Spleen (tissue), 11 donors: ENCODE data around the gene BAZ1A. TPM values are rescaled to one million over a fixed set of nuclear protein-coding genes. Genes with fewer than 3 reads are reported as not detected.

Source experiments
- DNase-seq: peaks from one replicate; pipeline ENCODE4 v3.0.0-alpha.2; 2020
- H3K27ac ChIP-seq, 8 donors: fragments of 200-600 bp; sonication (generic) in 7 of 8; 1 replicate in 4 of 8; 2 replicates in 4 of 8; pipeline versions ENCODE4 v1.5.0 to v1.8.0; 2016 to 2021; ENCODE audit warnings: inconsistent platforms in 4 of 8, mild to moderate bottlenecking in 4 of 8, moderate library complexity in 1 of 8
- H3K27me3 ChIP-seq, 7 donors: fragments of 200-600 bp; sonication (generic) in 6 of 7; replicated peaks in 1 of 7; 1 replicate in 4 of 7; 2 replicates in 3 of 7; pipeline versions ENCODE4 v1.5.0 to v1.8.0; 2016 to 2021; ENCODE audit warnings: inconsistent platforms in 3 of 7, mild to moderate bottlenecking in 1 of 7
- H3K36me3 ChIP-seq, 6 donors: fragments of 200-600 bp; sonication (generic) in 5 of 6; 1 replicate in 4 of 6; 2 replicates in 2 of 6; pipeline versions ENCODE4 v1.5.0 to v1.8.0; 2016 to 2021; ENCODE audit warnings: inconsistent platforms in 2 of 6
- H3K4me1 ChIP-seq, 6 donors: fragments of 200-600 bp; sonication (generic) in 5 of 6; 1 replicate in 3 of 6; 2 replicates in 3 of 6; pipeline versions ENCODE4 v1.5.0 to v1.8.0; 2016 to 2021; ENCODE audit warnings: inconsistent platforms in 3 of 6
- H3K4me3 ChIP-seq, 8 donors: fragments of 200-600 bp; sonication (generic) in 7 of 8; 1 replicate in 4 of 8; 2 replicates in 4 of 8; pipeline versions ENCODE4 v1.5.0 to v1.8.0; 2016 to 2021; ENCODE audit warnings: inconsistent platforms in 4 of 8, mild to moderate bottlenecking in 4 of 8, moderate library complexity in 2 of 8
- H3K9me3 ChIP-seq, 8 donors: fragments of 200-600 bp; sonication (generic) in 7 of 8; 1 replicate in 4 of 8; 2 replicates in 4 of 8; pipeline versions ENCODE4 v1.5.0 to v1.8.0; 2016 to 2021; ENCODE audit warnings: inconsistent platforms in 4 of 8
- POLR2A ChIP-seq, 3 donors: fragments of 450-650 bp; IDR thresholded peaks; one replicate each; pipeline ENCODE4 v1.5.1; 2017; ENCODE audit warnings: antibody characterized with exemption in 3 of 3, mild to moderate bottlenecking in 1 of 3
- POLR2AphosphoS5 ChIP-seq, 3 donors: sonication (generic); formaldehyde crosslinking; IDR thresholded peaks; one replicate each; pipeline ENCODE4 v1.5.1; 2017; ENCODE audit warnings: antibody characterized with exemption in 3 of 3
- WGBS, 5 donors: extraction: QIAGEN DNeasy Blood & Tissue Kit in 3 of 5; methylation state at CpG; one replicate each; pipeline versions ENCODE4 v1.1.5 to v1.1.7; 2013 to 2018; 5-methylcytosine and 5-hydroxymethylcytosine counted together
- intact Hi-C: fragments of 100-400 bp; cut with DNase I; formaldehyde crosslinking; loops from one replicate; pipeline ENCODE4 v1.15.0; 2023; ENCODE audit warnings: low total_unique reads
- polyA plus RNA-seq, 3 donors: library from polyadenylated mRNA; stranded (reverse); fragments of 200-250 nt; gene quantifications; one replicate each; pipeline ENCODE4 v1.2.1, GENCODE V29; 2013
- total RNA-seq, 7 donors: library from RNA; depleted of rRNA in 3 of 7; stranded (reverse); fragments of >200 nt in 3 of 7; fragmentation: NEBNext Ultra II Directional in 4 of 7; extraction: Animal tissue kit (Norgen Biotek cat#: 25700) in 4 of 7; gene quantifications; one replicate each; pipeline versions ENCODE4 v1.1.0 to v1.2.1, GENCODE V29; 2016 to 2021
- TF ChIP-seq, protein P1 (sequence below), 11 experiments: fragments of 200-600 bp in 7 of 11; fragments of 450-650 bp in 4 of 11; sonication (generic) in 4 of 11; IDR thresholded peaks in 8 of 11; conservative IDR thresholded peaks in 3 of 11; 1 replicate in 7 of 11; 2 replicates in 4 of 11; pipeline versions ENCODE4 v1.4.0 to v1.8.0; 2016 to 2021; ENCODE audit warnings: antibody characterized with exemption in 11 of 11, inconsistent platforms in 4 of 11, mild to moderate bottlenecking in 1 of 11
- donor health status: healthy with polysubstance abuse.
- donor health status: DM: no; HTN: no; CAD: no; lungs with moderate emphysema.
- donor health status: DM: no; HTN: no; CAD: no.
- donor health status: Bipolar disorder and iron deficiency.
- donor health status: healthy.
- donor health status: DM: no; HTN: no; CAD: no.
- donor health status: DM: yes; HTN: yes; CAD: no.

Gene BAZ1A
- total and polyA plus RNA-seq, 10 donors: 22.3 to 126 (median 64.5) TPM

DNA sequence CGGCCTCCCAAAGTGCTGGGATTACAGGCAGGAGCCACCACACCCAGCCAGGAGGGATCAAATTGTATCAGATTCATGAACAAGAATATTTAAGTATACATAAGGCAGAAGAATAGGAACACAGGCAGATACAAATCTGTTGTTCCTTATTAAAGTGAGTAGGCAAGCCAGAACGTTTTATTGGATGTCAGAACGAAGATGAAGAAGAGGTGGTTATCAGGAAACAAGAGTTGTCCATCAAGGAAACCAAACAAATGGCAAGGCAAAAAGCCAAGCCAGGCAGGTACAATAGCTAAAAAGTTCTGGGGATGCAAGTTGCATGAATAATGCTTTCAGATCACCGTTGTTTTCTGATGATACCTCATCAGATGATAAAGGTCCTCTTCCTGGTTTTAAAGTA is 31.1 kb upstream of the BAZ1A start:
- DNase-seq: no peak
- Histone ChIP-seq H3K36me3 (no peaks in the 10 kb centered on the region), H3K9me3 (no peaks in the 10 kb centered on the region), H3K27ac (no peak overlapping the region), H3K27me3 (no peaks in the 10 kb centered on the region), H3K4me1 (no peaks in the 10 kb centered on the region), H3K4me3 (no peak overlapping the region)
- WGBS, 5 donors: 80 to 87% (median 85%) methylated on average over 4 of the region's 4 CpGs
- TF ChIP-seq POLR2AphosphoS5 (IDR thresholded peaks at IDR 0.05) (no peak), POLR2A (IDR thresholded peaks at IDR 0.05) (no peak)
- TF ChIP-seq, protein P1, sequence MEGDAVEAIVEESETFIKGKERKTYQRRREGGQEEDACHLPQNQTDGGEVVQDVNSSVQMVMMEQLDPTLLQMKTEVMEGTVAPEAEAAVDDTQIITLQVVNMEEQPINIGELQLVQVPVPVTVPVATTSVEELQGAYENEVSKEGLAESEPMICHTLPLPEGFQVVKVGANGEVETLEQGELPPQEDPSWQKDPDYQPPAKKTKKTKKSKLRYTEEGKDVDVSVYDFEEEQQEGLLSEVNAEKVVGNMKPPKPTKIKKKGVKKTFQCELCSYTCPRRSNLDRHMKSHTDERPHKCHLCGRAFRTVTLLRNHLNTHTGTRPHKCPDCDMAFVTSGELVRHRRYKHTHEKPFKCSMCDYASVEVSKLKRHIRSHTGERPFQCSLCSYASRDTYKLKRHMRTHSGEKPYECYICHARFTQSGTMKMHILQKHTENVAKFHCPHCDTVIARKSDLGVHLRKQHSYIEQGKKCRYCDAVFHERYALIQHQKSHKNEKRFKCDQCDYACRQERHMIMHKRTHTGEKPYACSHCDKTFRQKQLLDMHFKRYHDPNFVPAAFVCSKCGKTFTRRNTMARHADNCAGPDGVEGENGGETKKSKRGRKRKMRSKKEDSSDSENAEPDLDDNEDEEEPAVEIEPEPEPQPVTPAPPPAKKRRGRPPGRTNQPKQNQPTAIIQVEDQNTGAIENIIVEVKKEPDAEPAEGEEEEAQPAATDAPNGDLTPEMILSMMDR (IDR thresholded peaks at IDR 0.05 in 8 of 11, conservative IDR thresholded peaks at IDR 0.05 in 3 of 11): no peak
- intact Hi-C loops: no loop called here

DNA sequence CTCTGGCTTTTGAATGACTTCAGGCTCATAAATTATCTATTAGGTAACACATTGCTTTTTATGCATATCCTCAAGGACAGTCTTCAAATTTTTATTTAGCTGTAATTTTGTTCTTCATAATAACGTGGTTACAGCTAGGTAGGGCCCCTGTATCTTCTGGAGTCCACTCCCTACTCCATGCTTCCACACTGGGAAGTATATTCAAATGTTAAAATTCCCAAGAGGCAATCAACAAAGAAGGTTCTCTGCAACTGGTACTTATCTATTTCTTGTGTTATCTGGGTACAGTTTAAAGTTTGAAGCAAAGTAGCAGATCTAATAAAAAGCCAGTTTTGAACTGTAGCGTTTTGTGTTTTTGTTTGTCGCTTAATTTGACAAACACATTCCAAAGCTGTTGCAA is 20.1 kb upstream of the BAZ1A start:
- TF ChIP-seq, protein P1 (IDR thresholded peaks at IDR 0.05 in 8 of 11, conservative IDR thresholded peaks at IDR 0.05 in 3 of 11): no peak
- no peak for TF ChIP-seq POLR2AphosphoS5 (IDR thresholded peaks at IDR 0.05)
- no peak for TF ChIP-seq POLR2A (IDR thresholded peaks at IDR 0.05)
- Histone ChIP-seq H3K4me1 (no peaks in the 10 kb centered on the region), H3K4me3 (no peak overlapping the region), H3K27ac (no peak overlapping the region), H3K36me3 (no peaks in the 10 kb centered on the region), H3K9me3 (no peaks in the 10 kb centered on the region), H3K27me3 (no peaks in the 10 kb centered on the region)
- WGBS, 5 donors: 72 to 80% (median 77%) methylated on average over 3 of the region's 3 CpGs
- intact Hi-C loops: no loop called here
- no peak for DNase-seq

DNA sequence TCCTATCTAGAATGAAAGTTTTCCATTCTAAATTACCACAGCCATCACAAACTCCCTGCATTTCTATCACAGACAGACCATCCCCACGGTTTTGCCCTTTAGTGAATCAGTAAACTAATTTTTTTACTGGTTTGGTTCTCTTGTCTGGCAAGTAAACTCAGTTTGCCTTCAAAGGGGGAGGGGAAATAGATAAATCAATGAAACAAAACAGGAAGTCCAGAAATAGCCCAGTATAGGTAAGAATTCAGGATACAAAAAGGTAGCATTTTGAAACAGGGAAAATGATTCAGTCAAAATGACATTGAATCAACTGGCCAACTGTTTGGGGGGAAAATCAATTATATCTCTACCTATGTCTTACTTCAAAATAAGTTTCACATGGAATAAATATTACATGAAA is 15.8 kb upstream of the BAZ1A start:
- H3K4me3 ChIP-seq: no peak overlapping the region
- no peaks in the 10 kb centered on the region for H3K4me1 ChIP-seq
- no peak for DNase-seq
- no peaks in the 10 kb centered on the region for H3K36me3 ChIP-seq
- no peak for TF ChIP-seq POLR2A (IDR thresholded peaks at IDR 0.05)
- TF ChIP-seq, protein P1 (IDR thresholded peaks at IDR 0.05 in 8 of 11, conservative IDR thresholded peaks at IDR 0.05 in 3 of 11): no peak
- no peak for TF ChIP-seq POLR2AphosphoS5 (IDR thresholded peaks at IDR 0.05)
- H3K9me3 ChIP-seq: no peaks in the 10 kb centered on the region
- intact Hi-C loops: no loop called here
- 43 to 75% (median 67%) methylated on average over 1 of the region's 1 CpG for WGBS, 5 donors
- H3K27me3 ChIP-seq: no peaks in the 10 kb centered on the region
- H3K27ac ChIP-seq: no peak overlapping the region

DNA sequence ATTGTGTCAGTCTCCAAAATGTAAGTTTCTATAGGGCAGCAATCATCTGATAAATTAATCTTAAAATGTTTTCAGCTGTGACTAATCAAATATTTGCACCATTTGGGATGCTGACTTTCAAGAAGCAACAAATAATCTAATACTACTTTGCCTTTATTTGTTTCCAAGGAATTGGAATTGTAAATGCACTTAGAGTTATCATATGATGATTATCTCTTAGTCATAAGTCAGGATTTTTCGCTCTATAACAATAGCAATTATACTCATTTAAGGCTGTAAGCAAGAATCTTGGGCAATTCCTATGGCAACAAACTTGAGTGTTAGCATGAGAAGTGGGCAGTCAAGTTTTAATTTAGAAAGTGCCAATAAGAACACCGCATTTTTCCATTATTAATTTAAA is 13.0 kb upstream of the BAZ1A start:
- Histone ChIP-seq H3K27me3 (no peaks in the 10 kb centered on the region), H3K4me3 (no peak overlapping the region), H3K9me3 (no peaks in the 10 kb centered on the region), H3K27ac (no peak overlapping the region), H3K36me3 (no peaks in the 10 kb centered on the region), H3K4me1 (peaks cover 0 to 6% (median 0%) of the 10 kb centered on the region in 6 donors)
- 94 to 99% (median 95%) methylated on average over 2 of the region's 2 CpGs for WGBS, 5 donors
- intact Hi-C loops: no loop called here
- DNase-seq: no peak
- no peak for TF ChIP-seq POLR2A (IDR thresholded peaks at IDR 0.05)
- TF ChIP-seq POLR2AphosphoS5 (IDR thresholded peaks at IDR 0.05): no peak
- TF ChIP-seq, protein P1 (IDR thresholded peaks at IDR 0.05 in 8 of 11, conservative IDR thresholded peaks at IDR 0.05 in 3 of 11): no peak
